Activated T-helper 1 cell treated with anti-CD3 and anti-CD28 coated beads, Interleukin-2, amount 50 U/mL, for 16 hours (primary cell): ENCODE results near the gene LOX.

Source experiments
- DNase-seq, 2 donors: peaks; one replicate each; pipeline ENCODE4 v3.0.0-alpha.2; 2020; ENCODE audit warnings: low read depth in 1 of 2, low spot score in 1 of 2

LOX gene

GRCh38 chr5:122078116-122079110 lies at the start of gene LOX:
Gene LOX, minus strand, starts transcription at chr5:122078259. Its CDS starts 274 bp downstream, at chr5:122077985.
- DNase-seq: no peak

- no peak for DNase-seq
Measured at GRCh38 chr5:122126756-122127321, 48.8 kb upstream of the LOX start.

GRCh38 chr5:122126177-122126755 lies 48.2 kb upstream of the LOX start:
- DNase-seq: no peak

GRCh38 chr5:122124766-122125165 lies 46.7 kb upstream of the LOX start:
- no peak for DNase-seq

GRCh38 chr5:122121479-122122465 lies 43.7 kb upstream of the LOX start:
- DNase-seq: no peak

GRCh38 chr5:122120957-122121356 lies 42.9 kb upstream of the LOX start:
- DNase-seq: no peak

- no peak for DNase-seq
Measured at GRCh38 chr5:122120493-122120892, 42.4 kb upstream of the LOX start.

GRCh38 chr5:122119205-122119604 lies 41.1 kb upstream of the LOX start:
- no peak for DNase-seq

- DNase-seq: no peak
Measured at GRCh38 chr5:122118356-122118948, 40.4 kb upstream of the LOX start.

GRCh38 chr5:122114501-122114900 lies 36.4 kb upstream of the LOX start:
- no peak for DNase-seq

GRCh38 chr5:122112733-122113558 lies 34.9 kb upstream of the LOX start:
- no peak for DNase-seq

- no peak for DNase-seq
Measured at GRCh38 chr5:122112063-122112462, 34.0 kb upstream of the LOX start.

- no peak for DNase-seq
Measured at GRCh38 chr5:122111460-122111859, 33.4 kb upstream of the LOX start.

- no peak for DNase-seq
Measured at GRCh38 chr5:122110987-122111386, 32.9 kb upstream of the LOX start.

GRCh38 chr5:122107016-122107415 lies 29.0 kb upstream of the LOX start:
- no peak for DNase-seq

GRCh38 chr5:122105909-122106308 lies 27.9 kb upstream of the LOX start:
- DNase-seq: no peak

GRCh38 chr5:122102825-122103224 lies 24.8 kb upstream of the LOX start:
- no peak for DNase-seq

- no peak for DNase-seq
Measured at GRCh38 chr5:122101636-122102285, 23.7 kb upstream of the LOX start.
